CD14-positive monocyte (primary cell): ENCODE data around the gene P2RY11. TPM values are rescaled to one million over a fixed set of nuclear protein-coding genes. Genes with fewer than 3 reads are reported as not detected.

Experiments used
- DNase-seq, 3 donors: peaks; one replicate each; pipeline ENCODE4 v3.0.0-alpha.2; 2011 to 2022
- H2AFZ ChIP-seq: 2 replicates; pipeline ENCODE4 v1.6.0; 2012; ENCODE audit warnings: mild to moderate bottlenecking, low read depth, low read length, inconsistent platforms; ENCODE audit not compliant: insufficient read depth, poor library complexity, severe bottlenecking
- H3K27ac ChIP-seq, 2 donors: 1 replicate in 1 of 2; 2 replicates in 1 of 2; pipeline ENCODE4 v1.5.1; 2012 to 2013; ENCODE audit warnings: low read length in 2 of 2, control low read depth in 1 of 2, inconsistent platforms in 1 of 2, low read depth in 1 of 2, mild to moderate bottlenecking in 1 of 2
- H3K27me3 ChIP-seq, 2 donors: one replicate each; pipeline versions ENCODE4 v1.6.0 to v1.6.1; 2011 to 2013; ENCODE audit warnings: low read length in 2 of 2; ENCODE audit not compliant: control insufficient read depth in 2 of 2, insufficient read depth in 2 of 2
- H3K36me3 ChIP-seq, 2 donors: replicated peaks in 1 of 2; 1 replicate in 1 of 2; 2 replicates in 1 of 2; pipeline versions ENCODE4 v1.5.1 to v1.6.1; 2012 to 2013; ENCODE audit warnings: low read length in 2 of 2, control low read depth in 1 of 2, inconsistent platforms in 1 of 2, mild to moderate bottlenecking in 1 of 2; ENCODE audit not compliant: insufficient read depth in 2 of 2, control insufficient read depth in 1 of 2
- H3K4me1 ChIP-seq, 2 donors: 1 replicate in 1 of 2; 2 replicates in 1 of 2; pipeline versions ENCODE4 v1.5.1 to v1.6.1; 2012 to 2013; ENCODE audit warnings: low read length in 2 of 2, control low read depth in 1 of 2, inconsistent platforms in 1 of 2, mild to moderate bottlenecking in 1 of 2, moderate library complexity in 1 of 2; ENCODE audit not compliant: insufficient read depth in 2 of 2, control insufficient read depth in 1 of 2
- H3K4me2 ChIP-seq: replicated peaks from 2 replicates; pipeline ENCODE3; 2012; ENCODE audit warnings: low read length, moderate library complexity, mild to moderate bottlenecking; ENCODE audit not compliant: poor library complexity, severe bottlenecking; ENCODE audit errors: extremely low read depth
- H3K4me3 ChIP-seq, 3 experiments: fragments of 200-600 bp in 1 of 3; sonication (generic) in 1 of 3; replicated peaks in 1 of 3; 1 replicate in 2 of 3; 2 replicates in 1 of 3; pipeline ENCODE4 v1.5.1; 2011 to 2013; ENCODE audit warnings: low read length in 3 of 3, mild to moderate bottlenecking in 3 of 3, control low read depth in 2 of 3, low read depth in 2 of 3, inconsistent platforms in 1 of 3, moderate library complexity in 1 of 3
- H3K79me2 ChIP-seq: 2 replicates; pipeline ENCODE4 v1.6.0; 2012; ENCODE audit warnings: mild to moderate bottlenecking, control low read depth, inconsistent platforms, low read length, moderate library complexity; ENCODE audit not compliant: insufficient read depth
- H3K9ac ChIP-seq: 2 replicates; pipeline ENCODE4 v1.6.0; 2017; ENCODE audit warnings: low read length, mild to moderate bottlenecking; ENCODE audit not compliant: insufficient read depth, poor library complexity, severe bottlenecking
- H3K9me3 ChIP-seq, 2 donors: replicated peaks in 1 of 2; 1 replicate in 1 of 2; 2 replicates in 1 of 2; pipeline versions ENCODE4 v1.5.1 to v1.6.1; 2012 to 2013; ENCODE audit warnings: low read length in 2 of 2, control low read depth in 1 of 2; ENCODE audit not compliant: control insufficient read depth in 1 of 2, insufficient read depth in 1 of 2
- H4K20me1 ChIP-seq: 2 replicates; pipeline ENCODE4 v1.6.0; 2012; ENCODE audit warnings: mild to moderate bottlenecking, low read length, control low read depth, moderate library complexity; ENCODE audit not compliant: insufficient read depth
- H3K27ac Mint-ChIP-seq, 7 donors: one replicate each; pipeline ENCODE4 v1.8.0; 2020; ENCODE audit warnings: mild to moderate bottlenecking in 7 of 7, mixed read lengths in 7 of 7, moderate library complexity in 6 of 7, inconsistent platforms in 2 of 7
- H3K27me3 Mint-ChIP-seq, 3 donors: one replicate each; pipeline ENCODE4 v1.8.0; 2021 to 2022; ENCODE audit warnings: low read depth in 3 of 3, mild to moderate bottlenecking in 3 of 3, mixed read lengths in 3 of 3, moderate library complexity in 3 of 3, inconsistent platforms in 1 of 3
- H3K36me3 Mint-ChIP-seq, 2 donors: one replicate each; pipeline ENCODE4 v1.8.0; 2020; ENCODE audit warnings: mixed read lengths in 2 of 2, inconsistent platforms in 1 of 2, mild to moderate bottlenecking in 1 of 2
- H3K4me1 Mint-ChIP-seq: one replicate; pipeline ENCODE4 v1.8.0; 2020; ENCODE audit warnings: mild to moderate bottlenecking, mixed read lengths
- H3K4me3 Mint-ChIP-seq, 2 donors: one replicate each; pipeline ENCODE4 v1.8.0; 2020; ENCODE audit warnings: mild to moderate bottlenecking in 2 of 2, mixed read lengths in 2 of 2, moderate library complexity in 1 of 2
- H3K9me3 Mint-ChIP-seq, 7 donors: one replicate each; pipeline ENCODE4 v1.8.0; 2020 to 2022; ENCODE audit warnings: mixed read lengths in 7 of 7, mild to moderate bottlenecking in 6 of 7, moderate library complexity in 6 of 7, inconsistent platforms in 2 of 7
- CTCF ChIP-seq: fragments of 200-600 bp; IDR thresholded peaks from one replicate; pipeline ENCODE4 v1.8.0; 2022; ENCODE audit warnings: antibody characterized with exemption, mild to moderate bottlenecking
- WGBS: methylation state at CpG from one replicate; pipeline ENCODE4 v1.1.5; 2013; ENCODE audit warnings: missing lambda C conversion rate; ENCODE audit not compliant: insufficient coverage; 5-methylcytosine and 5-hydroxymethylcytosine counted together
- intact Hi-C, 2 donors: fragments of 100-400 bp; cut with micrococcal nuclease; formaldehyde crosslinking; loops; one replicate each; pipeline versions ENCODE4 v1.15.0 to v1.15.1; 2023
- polyA minus RNA-seq: library from RNA; depleted of rRNA, polyadenylated mRNA; stranded (reverse); fragments of >200 nt; gene quantifications from 2 replicates; pipeline ENCODE4 v1.2.3, GENCODE V29; 2012
- polyA plus RNA-seq, 3 donors: library from polyadenylated mRNA; depleted of rRNA in 1 of 3; unstranded in 2 of 3; stranded (reverse) in 1 of 3; fragments of 300-500 nt in 2 of 3; fragments of >200 nt in 1 of 3; fragmentation: Illumina TruSeq in 2 of 3; gene quantifications; 1 replicate in 2 of 3; 2 replicates in 1 of 3; pipeline ENCODE4 v1.2.3, GENCODE V29; 2012 to 2021
- total RNA-seq, 12 experiments: library from RNA in 1 of 12; stranded (reverse) in 1 of 12; fragments of 120-200 nt in 1 of 12; gene quantifications; one replicate each; pipeline ENCODE4 v1.2.4 and lab custom pipeline; 2013 to 2026; ENCODE audit warnings: mixed read lengths in 6 of 12, inconsistent platforms in 1 of 12

P2RY11 gene
- 2.6 TPM for total RNA-seq (2013)
- polyA plus RNA-seq, result 1 to 10 TPM in 1 of 3 donors, under 1 TPM in 2; 0.50 to 10.0 (median 0.69) TPM
- 5.5 and 10.1 TPM in 2 replicates for polyA minus RNA-seq
- total RNA-seq (lab: John Stamatoyannopoulos, UW), result 0.30 to 6.1 (median 2.0) reads per million in 11 experiments

- Mint-ChIP-seq H3K27me3 (peaks cover 0 to 1% (median 0%) of the 10 kb centered on the region in 3 donors), H3K9me3 (no peaks in the 10 kb centered on the region), H3K36me3 (peaks cover 55 to 71% of the 10 kb centered on the region in 2 donors), H3K27ac (peak within 1 kb of the TSS; percentile 93 to 97 (median 94)), H3K4me1 (peaks cover 42% of the 10 kb centered on the region), H3K4me3 (peak within 1 kb of the TSS; percentile 59 to 89)
- Histone ChIP-seq H3K4me2 (peak within 1 kb of the TSS; percentile 78), H4K20me1 (peaks cover 40% of the 10 kb centered on the region), H3K4me3 (peak within 1 kb of the TSS in 1 of 3 experiments; percentile 69), H3K9ac (peak within 1 kb of the TSS; percentile 44), H3K27me3 (no peaks in the 10 kb centered on the region), H2AFZ (peak within 1 kb of the TSS; percentile 48), H3K36me3 (peaks cover 54 to 66% of the 10 kb centered on the region in 2 donors), H3K27ac (peak within 1 kb of the TSS; percentile 77 to 89), H3K4me1 (peaks cover 42 to 50% of the 10 kb centered on the region in 2 donors), H3K79me2 (peaks cover 34% of the 10 kb centered on the region), H3K9me3 (no peaks in the 10 kb centered on the region)
- peak; percentile 57 to 80 (median 59) for DNase-seq
- intact Hi-C loops, result no loop called here
- TF ChIP-seq CTCF, result no peak
- 21% methylated on average over 6 of the region's 8 CpGs for WGBS
Observed at GRCh38 chr19:10111405-10111811, at the start of gene P2RY11. Gene P2RY11, plus strand, starts transcription at chr19:10111693. Its CDS starts 29 bp downstream, at chr19:10111722.

DNA sequence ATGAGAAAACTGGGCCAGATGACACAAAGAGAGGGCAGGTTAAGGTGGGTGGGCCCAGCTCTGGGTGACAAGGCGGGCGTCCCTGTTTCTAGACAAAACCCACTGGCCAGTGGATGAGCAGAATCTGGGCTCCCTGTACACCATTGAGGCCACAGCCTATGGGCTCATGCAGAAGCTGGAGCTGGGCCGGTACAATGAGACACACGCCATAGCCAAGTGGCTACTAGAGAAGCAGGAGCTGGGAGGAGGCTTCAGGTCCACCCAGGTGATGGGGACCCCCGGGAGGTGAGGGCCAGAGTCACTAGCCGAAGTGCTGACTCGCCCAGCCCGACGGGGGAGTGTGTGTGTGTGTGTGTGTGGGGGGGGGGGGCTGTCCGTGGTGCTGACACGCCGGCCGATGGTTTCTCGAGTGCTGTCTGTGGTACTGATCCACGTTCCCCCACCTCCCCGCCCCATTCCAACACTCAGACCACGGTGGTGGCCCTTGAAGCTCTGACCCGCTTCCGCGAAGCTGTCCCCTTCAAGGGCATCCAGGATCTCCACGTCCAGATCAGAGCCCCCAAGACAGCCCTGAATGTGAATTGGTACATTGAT is 49.7 kb upstream of the P2RY11 start:
- Histone ChIP-seq H3K9me3 (no peaks in the 10 kb centered on the region), H4K20me1 (no peaks in the 10 kb centered on the region), H3K27me3 (no peaks in the 10 kb centered on the region), H3K9ac (no peak overlapping the region), H3K27ac (no peak overlapping the region), H3K4me2 (no peak overlapping the region), H3K4me3 (no peak overlapping the region), H3K4me1 (no peaks in the 10 kb centered on the region), H2AFZ (no peak overlapping the region), H3K36me3 (no peaks in the 10 kb centered on the region), H3K79me2 (no peaks in the 10 kb centered on the region)
- Mint-ChIP-seq H3K4me3 (peak overlapping the region in 1 of 2 donors; percentile 47), H3K4me1 (no peaks in the 10 kb centered on the region), H3K36me3 (no peaks in the 10 kb centered on the region), H3K9me3 (peaks cover 0 to 12% (median 2%) of the 10 kb centered on the region in 7 donors), H3K27me3 (peaks cover 11 to 32% (median 14%) of the 10 kb centered on the region in 3 donors), H3K27ac (no peak overlapping the region)
- intact Hi-C loops, result no loop called here
- TF ChIP-seq CTCF, result no peak
- no peak for DNase-seq
- 29% methylated on average over 11 of the region's 21 CpGs for WGBS
